ENCODE measurements around the gene MAP1LC3B.

The MAP1LC3B gene

DNA sequence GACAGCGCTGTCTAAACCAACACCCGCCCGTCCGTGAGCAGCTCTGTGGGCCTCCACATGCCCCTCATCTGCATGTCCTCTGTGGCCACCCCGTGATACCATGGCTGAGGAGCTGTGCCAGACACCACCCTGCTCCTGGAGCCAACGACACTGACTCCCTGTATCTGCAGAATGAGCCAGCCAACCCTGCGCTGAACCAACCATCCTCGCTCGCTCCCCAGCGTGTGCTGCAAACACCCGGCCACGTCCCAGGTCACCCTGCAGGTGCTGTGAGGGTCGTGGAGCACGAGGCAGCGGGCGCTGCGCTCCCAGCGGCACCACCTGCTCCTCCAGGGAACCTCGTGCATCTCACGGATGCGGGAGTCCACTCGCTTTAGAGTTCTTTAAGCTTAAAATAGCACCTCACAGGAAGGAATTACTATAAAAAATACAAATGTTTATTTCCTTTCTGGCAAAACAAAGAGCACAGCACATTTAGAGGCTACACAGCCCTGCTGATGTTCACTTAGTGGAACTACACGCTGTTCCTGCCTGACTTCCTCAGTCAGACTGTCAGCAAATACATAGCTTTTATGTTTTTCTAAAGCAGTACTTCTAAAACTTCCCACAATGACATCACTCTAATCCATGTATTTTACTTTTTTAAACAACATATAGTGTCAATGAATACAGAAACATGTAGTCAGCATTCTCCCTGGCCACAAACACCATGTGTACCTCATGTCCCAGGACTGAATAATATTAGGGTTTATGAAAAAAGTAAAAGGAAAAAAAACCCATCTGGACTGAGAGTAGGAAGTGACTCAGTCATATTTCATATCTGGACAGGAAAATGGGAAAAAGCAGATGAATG is 43.5 kb downstream of the MAP1LC3B start:
- no peak for DNase-seq

DNA sequence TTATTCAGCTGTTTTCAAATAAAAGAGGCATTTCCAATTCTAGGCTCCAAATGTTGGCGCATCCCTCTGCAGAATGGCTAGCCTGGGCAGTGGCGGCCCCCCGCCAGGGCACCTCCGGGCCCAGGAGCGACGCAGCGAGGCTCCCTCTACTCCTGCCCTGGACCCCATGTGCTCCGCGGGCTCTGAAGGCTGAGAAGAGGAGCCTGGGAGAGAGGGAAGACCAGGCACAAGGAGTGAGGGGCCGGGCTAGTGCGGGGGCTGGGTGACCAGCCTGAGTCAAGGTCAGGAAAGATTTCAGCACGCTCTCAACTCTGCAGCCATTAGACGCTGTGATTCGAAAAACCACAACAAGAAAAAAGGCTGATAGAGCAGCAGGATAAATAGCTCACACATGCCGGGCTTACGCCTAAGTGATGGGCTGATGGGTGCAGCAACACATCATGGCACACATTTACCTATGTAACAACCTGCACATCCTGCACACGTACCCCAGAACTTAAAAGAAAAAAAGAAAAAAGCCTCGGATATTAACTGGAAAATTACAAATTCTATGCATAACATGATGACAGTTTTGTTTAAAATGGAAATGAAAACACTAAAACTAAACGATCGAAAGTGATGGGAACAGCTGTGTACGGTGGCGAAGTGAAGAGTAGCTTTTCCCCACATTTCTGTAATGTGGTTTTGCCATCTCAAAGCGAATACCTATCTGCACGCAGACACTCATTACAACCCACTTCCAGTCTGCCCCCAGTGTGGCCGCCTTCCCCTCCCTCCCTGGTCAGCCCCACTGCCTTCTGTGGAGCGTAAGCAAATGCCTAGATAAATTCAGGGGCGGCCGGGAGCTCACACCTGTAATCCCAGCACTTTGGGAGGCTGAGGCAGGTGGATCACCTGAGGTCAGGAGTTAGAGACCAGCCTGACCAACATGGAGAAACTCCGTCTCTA is 44.4 kb downstream of the MAP1LC3B start:
- no peak for DNase-seq

- no peak for DNase-seq
These were observed 45.2 kb downstream of the MAP1LC3B start for GRCh38 chr16:87437327-87437726.

- DNase-seq = no peak
These were observed 45.9 kb downstream of the MAP1LC3B start for GRCh38 chr16:87437911-87438610.

- DNase-seq = no peak
These were observed 46.5 kb downstream of the MAP1LC3B start for GRCh38 chr16:87438611-87438985.

DNA sequence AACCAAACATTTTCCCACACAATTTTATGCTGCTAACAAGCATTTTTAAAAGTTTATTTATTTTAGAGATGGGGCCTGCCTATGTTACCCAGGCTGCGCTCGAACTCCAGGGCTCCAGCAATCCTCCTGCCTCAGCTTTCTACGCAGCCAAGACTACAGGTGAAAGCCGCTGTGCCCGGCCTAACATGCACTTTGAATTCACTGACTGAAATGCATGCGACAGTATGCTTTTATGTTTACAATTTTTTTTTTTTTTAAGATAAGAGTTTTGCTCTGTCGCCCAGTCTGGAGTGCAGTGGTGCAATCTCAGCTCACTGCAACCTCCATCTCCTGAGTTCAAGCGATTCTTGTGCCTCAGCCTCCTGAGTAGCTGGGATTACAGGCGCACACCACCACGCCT is 47.8 kb downstream of the MAP1LC3B start:
- no peak for DNase-seq

DNA sequence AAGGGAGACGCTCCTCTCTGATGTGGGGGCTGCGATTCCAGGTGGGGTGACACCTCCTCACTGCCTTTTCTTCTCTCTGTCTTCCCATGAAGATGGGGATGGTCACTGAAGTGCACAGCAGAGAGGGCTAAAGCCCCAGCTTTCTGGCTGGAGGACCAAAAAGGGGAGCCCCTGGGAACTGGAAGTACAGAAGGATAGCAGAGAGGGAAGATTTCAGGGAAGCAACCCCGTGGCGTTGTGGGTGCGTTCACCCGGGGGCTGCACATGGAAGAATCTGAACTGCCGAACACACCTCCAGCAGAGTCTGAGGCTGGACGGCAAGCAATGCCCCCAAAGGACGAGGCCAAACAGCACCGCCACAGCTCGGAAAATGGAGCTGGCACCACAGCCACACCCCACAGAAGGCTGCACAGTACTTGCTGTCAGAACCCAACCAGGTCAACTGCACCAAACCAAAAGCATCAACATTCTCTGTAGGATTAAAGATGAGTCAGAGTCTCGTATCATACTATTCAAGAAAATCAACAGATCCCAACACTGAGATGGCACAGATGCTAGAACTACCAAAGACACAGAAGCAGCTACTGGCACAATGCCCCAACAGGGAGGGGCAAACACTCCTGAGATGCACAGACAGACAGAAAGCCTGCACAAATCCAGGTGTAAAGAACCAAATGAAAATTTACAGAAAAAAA is 49.9 kb downstream of the MAP1LC3B start:
- DNase-seq = no peak

DNA sequence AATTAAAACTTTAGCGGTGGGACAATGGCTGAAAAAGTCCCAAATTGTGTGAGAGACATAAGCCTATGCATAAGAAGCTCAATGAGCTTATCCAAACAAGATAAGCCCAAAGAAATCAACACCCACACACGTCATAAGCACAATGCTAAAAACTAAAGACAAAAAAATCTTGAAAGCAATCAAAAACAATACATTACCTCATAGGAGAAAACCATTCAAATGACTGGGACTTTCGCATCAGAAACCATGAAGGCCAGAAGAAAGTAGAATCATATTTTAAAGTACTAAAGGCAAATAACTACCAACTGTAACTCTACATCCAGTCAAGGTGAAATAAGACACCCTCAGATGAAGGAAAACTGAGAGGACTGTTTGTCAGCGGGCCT is 50.4 kb downstream of the MAP1LC3B start:
- no peak for DNase-seq

GRCh38 chr16:87443016-87443415 is 50.9 kb downstream of the MAP1LC3B start:
- no peak for DNase-seq

DNA sequence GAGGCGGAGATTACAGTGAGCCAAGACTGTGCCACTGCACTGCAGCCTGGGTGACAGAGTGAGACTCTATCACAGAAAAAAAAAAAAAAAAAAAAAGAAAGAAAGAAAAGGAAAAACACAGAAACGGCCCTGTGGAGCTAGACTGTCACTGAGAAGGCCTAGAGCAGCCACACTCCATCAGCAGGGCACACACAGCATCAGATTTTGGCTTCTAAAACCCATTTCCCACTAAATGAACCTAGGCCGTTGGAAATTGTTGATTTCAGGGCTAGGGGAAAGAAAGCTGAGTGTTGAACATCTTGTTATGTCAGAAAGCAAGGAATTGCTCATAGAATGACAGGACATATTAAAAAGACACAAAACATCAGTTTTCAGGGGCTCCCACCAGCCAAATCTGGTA is 51.8 kb downstream of the MAP1LC3B start:
- no peak for DNase-seq

- DNase-seq = no peak
These were observed 53.4 kb downstream of the MAP1LC3B start for GRCh38 chr16:87445486-87445885.

GRCh38 chr16:87446479-87446878 is 54.3 kb downstream of the MAP1LC3B start:
- no peak for DNase-seq

DNA sequence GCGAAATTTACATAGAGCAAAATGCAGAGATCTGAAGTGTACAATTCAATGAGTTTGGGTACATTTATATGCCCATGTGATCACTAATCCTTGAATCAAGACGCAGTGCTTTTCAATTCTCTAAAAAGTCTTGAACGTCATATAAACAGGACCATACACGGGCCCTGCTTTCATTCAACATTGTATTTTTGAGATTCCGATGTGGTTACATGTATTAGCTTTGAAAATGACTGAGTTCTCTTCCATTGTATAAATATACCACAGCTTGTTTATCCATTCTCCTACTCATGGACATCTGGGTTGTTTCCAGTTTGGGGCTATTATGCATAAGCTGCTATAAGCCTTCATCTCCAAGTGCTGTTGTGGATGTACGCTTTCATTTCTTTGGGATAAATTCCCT is 55.2 kb downstream of the MAP1LC3B start:
- DNase-seq = no peak

- no peak for DNase-seq
These were observed 56.7 kb downstream of the MAP1LC3B start for GRCh38 chr16:87448866-87449265.

- DNase-seq = no peak
These were observed 59.6 kb downstream of the MAP1LC3B start for GRCh38 chr16:87451563-87452210.

GRCh38 chr16:87453326-87453725 is 61.2 kb downstream of the MAP1LC3B start:
- DNase-seq = no peak

Data from midbrain (tissue), 1 donor.